ENCODE measurements around the gene PSMD8. TPM values are rescaled to one million over a fixed set of nuclear protein-coding genes. Genes with fewer than 3 reads are reported as not detected.
A peak's percentile ranks its signal among the peaks of the same experiment; 100 is the strongest.
"Not testable (repeated sequence)": the region's sequence is repeated elsewhere in the genome, so short reads cannot be mapped to it uniquely, and the experiment has no call there.

Gene PSMD8
- polyA plus RNA-seq, 4 donors, result 133 to 182 (median 148) TPM

GRCh38 chr19:38411041-38411712 lies 36.8 kb downstream of the PSMD8 start:
- Histone ChIP-seq H3K27me3 (ENCODE audit: control insufficient read depth in 3 of 3, insufficient read depth in 3 of 3, low read length in 3 of 3) (peaks cover 0 to 3% (median 0%) of the 10 kb centered on the region in 3 donors), H3K36me3 (ENCODE audit: control insufficient read depth in 3 of 3, insufficient read depth in 2 of 3, low read depth in 1 of 3, low read length in 3 of 3) (peaks cover 0 to 24% (median 3%) of the 10 kb centered on the region in 3 donors), H3K9me3 (ENCODE audit: control insufficient read depth in 2 of 2, insufficient read depth in 1 of 2, low read depth in 1 of 2, low read length in 1 of 2) (no peaks in the 10 kb centered on the region), H3K4me1 (ENCODE audit: control insufficient read depth in 3 of 3, insufficient read depth in 2 of 3, low read depth in 1 of 3, low read length in 2 of 3) (no peaks in the 10 kb centered on the region), H3K4me3 (ENCODE audit: low read depth in 1 of 3, low read length in 3 of 3) (no peak overlapping the region), H3K27ac (ENCODE audit: low read depth in 1 of 3, low read length in 2 of 3) (no peak overlapping the region)
- DNase-seq (no peak), FAIRE-seq (no peak)
- 82 to 86% (median 83%) methylated on average over 13 of the region's 13 CpGs for WGBS, 3 donors

GRCh38 chr19:38411898-38412297 lies 37.5 kb downstream of the PSMD8 start:
- H3K4me1 ChIP-seq (ENCODE audit: control insufficient read depth in 3 of 3, insufficient read depth in 2 of 3, low read depth in 1 of 3, low read length in 2 of 3); H3K9me3 ChIP-seq (ENCODE audit: control insufficient read depth in 2 of 2, insufficient read depth in 1 of 2, low read depth in 1 of 2, low read length in 1 of 2); H3K27ac ChIP-seq (ENCODE audit: low read depth in 1 of 3, low read length in 2 of 3); H3K27me3 ChIP-seq (ENCODE audit: control insufficient read depth in 3 of 3, insufficient read depth in 3 of 3, low read length in 3 of 3); DNase-seq; H3K4me3 ChIP-seq (ENCODE audit: low read depth in 1 of 3, low read length in 3 of 3); FAIRE-seq: not testable (repeated sequence)
- peaks cover 0 to 17% (median 1%) of the 10 kb centered on the region in 3 donors for H3K36me3 ChIP-seq (ENCODE audit: control insufficient read depth in 3 of 3, insufficient read depth in 2 of 3, low read depth in 1 of 3, low read length in 3 of 3)
- WGBS, 3 donors, result 77 to 85% (median 78%) methylated on average over 5 of the region's 5 CpGs

- Histone ChIP-seq H3K4me3 (ENCODE audit: low read depth in 1 of 3, low read length in 3 of 3) (no peak overlapping the region), H3K27me3 (ENCODE audit: control insufficient read depth in 3 of 3, insufficient read depth in 3 of 3, low read length in 3 of 3) (peaks cover 0 to 3% (median 0%) of the 10 kb centered on the region in 3 donors), H3K36me3 (ENCODE audit: control insufficient read depth in 3 of 3, insufficient read depth in 2 of 3, low read depth in 1 of 3, low read length in 3 of 3) (peaks cover 0 to 12% (median 0%) of the 10 kb centered on the region in 3 donors), H3K9me3 (ENCODE audit: control insufficient read depth in 2 of 2, insufficient read depth in 1 of 2, low read depth in 1 of 2, low read length in 1 of 2) (no peaks in the 10 kb centered on the region), H3K27ac (ENCODE audit: low read depth in 1 of 3, low read length in 2 of 3) (no peak overlapping the region), H3K4me1 (ENCODE audit: control insufficient read depth in 3 of 3, insufficient read depth in 2 of 3, low read depth in 1 of 3, low read length in 2 of 3) (peaks cover 0 to 1% (median 0%) of the 10 kb centered on the region in 3 donors)
- no peak for FAIRE-seq
- no peak for DNase-seq
- 88 to 98% (median 94%) methylated on average over 8 of the region's 8 CpGs for WGBS, 3 donors
Measured at GRCh38 chr19:38412491-38412890, 38.1 kb downstream of the PSMD8 start.

- 61 to 69% (median 69%) methylated on average over 8 to 11 of the region's 11 CpGs for WGBS, 3 donors
- Histone ChIP-seq H3K4me1 (ENCODE audit: control insufficient read depth in 3 of 3, insufficient read depth in 2 of 3, low read depth in 1 of 3, low read length in 2 of 3) (peaks cover 0 to 5% (median 0%) of the 10 kb centered on the region in 3 donors), H3K9me3 (ENCODE audit: control insufficient read depth in 2 of 2, insufficient read depth in 1 of 2, low read depth in 1 of 2, low read length in 1 of 2) (no peaks in the 10 kb centered on the region), H3K4me3 (ENCODE audit: low read depth in 1 of 3, low read length in 3 of 3) (no peak overlapping the region), H3K27ac (ENCODE audit: low read depth in 1 of 3, low read length in 2 of 3) (no peak overlapping the region), H3K27me3 (ENCODE audit: control insufficient read depth in 3 of 3, insufficient read depth in 3 of 3, low read length in 3 of 3) (peaks cover 0 to 3% (median 0%) of the 10 kb centered on the region in 3 donors), H3K36me3 (ENCODE audit: control insufficient read depth in 3 of 3, insufficient read depth in 2 of 3, low read depth in 1 of 3, low read length in 3 of 3) (peaks cover 0 to 10% (median 0%) of the 10 kb centered on the region in 3 donors)
- DNase-seq, result no peak
- FAIRE-seq, result no peak
Measured at GRCh38 chr19:38412961-38413360, 38.6 kb downstream of the PSMD8 start.

GRCh38 chr19:38413416-38413815 lies 39.0 kb downstream of the PSMD8 start:
- 87 to 91% (median 90%) methylated on average over 6 of the region's 6 CpGs for WGBS, 3 donors
- Histone ChIP-seq H3K27ac (ENCODE audit: low read depth in 1 of 3, low read length in 2 of 3) (no peak overlapping the region), H3K27me3 (ENCODE audit: control insufficient read depth in 3 of 3, insufficient read depth in 3 of 3, low read length in 3 of 3) (peaks cover 0 to 3% (median 0%) of the 10 kb centered on the region in 3 donors), H3K4me3 (ENCODE audit: low read depth in 1 of 3, low read length in 3 of 3) (no peak overlapping the region), H3K36me3 (ENCODE audit: control insufficient read depth in 3 of 3, insufficient read depth in 2 of 3, low read depth in 1 of 3, low read length in 3 of 3) (peaks cover 0 to 9% (median 0%) of the 10 kb centered on the region in 3 donors), H3K9me3 (ENCODE audit: control insufficient read depth in 2 of 2, insufficient read depth in 1 of 2, low read depth in 1 of 2, low read length in 1 of 2) (no peaks in the 10 kb centered on the region), H3K4me1 (ENCODE audit: control insufficient read depth in 3 of 3, insufficient read depth in 2 of 3, low read depth in 1 of 3, low read length in 2 of 3) (peaks cover 0 to 10% (median 3%) of the 10 kb centered on the region in 3 donors)
- no peak for FAIRE-seq
- no peak for DNase-seq

GRCh38 chr19:38417146-38417543 lies 42.8 kb downstream of the PSMD8 start:
- FAIRE-seq (no peak), DNase-seq (no peak)
- 66 to 75% (median 68%) methylated on average over 8 of the region's 8 CpGs for WGBS, 3 donors
- Histone ChIP-seq H3K4me3 (ENCODE audit: low read depth in 1 of 3, low read length in 3 of 3) (no peak overlapping the region), H3K27ac (ENCODE audit: low read depth in 1 of 3, low read length in 2 of 3) (no peak overlapping the region), H3K27me3 (ENCODE audit: control insufficient read depth in 3 of 3, insufficient read depth in 3 of 3, low read length in 3 of 3) (peaks cover 0 to 6% (median 0%) of the 10 kb centered on the region in 3 donors), H3K9me3 (ENCODE audit: control insufficient read depth in 2 of 2, insufficient read depth in 1 of 2, low read depth in 1 of 2, low read length in 1 of 2) (no peaks in the 10 kb centered on the region), H3K4me1 (ENCODE audit: control insufficient read depth in 3 of 3, insufficient read depth in 2 of 3, low read depth in 1 of 3, low read length in 2 of 3) (peaks cover 0 to 11% (median 3%) of the 10 kb centered on the region in 3 donors), H3K36me3 (ENCODE audit: control insufficient read depth in 3 of 3, insufficient read depth in 2 of 3, low read depth in 1 of 3, low read length in 3 of 3) (no peaks in the 10 kb centered on the region)

- H3K27me3 ChIP-seq (ENCODE audit: control insufficient read depth in 3 of 3, insufficient read depth in 3 of 3, low read length in 3 of 3), result peaks cover 0 to 11% (median 0%) of the 10 kb centered on the region in 3 donors
Measured at GRCh38 chr19:38417544-38418506, 43.5 kb downstream of the PSMD8 start.

GRCh38 chr19:38420935-38421334 lies 46.6 kb downstream of the PSMD8 start:
- no peak overlapping the region for H3K27ac ChIP-seq (ENCODE audit: low read depth in 1 of 3, low read length in 2 of 3)
- FAIRE-seq, result no peak
- H3K9me3 ChIP-seq (ENCODE audit: control insufficient read depth in 2 of 2, insufficient read depth in 1 of 2, low read depth in 1 of 2, low read length in 1 of 2), result no peaks in the 10 kb centered on the region
- H3K36me3 ChIP-seq (ENCODE audit: control insufficient read depth in 3 of 3, insufficient read depth in 2 of 3, low read depth in 1 of 3, low read length in 3 of 3), result no peaks in the 10 kb centered on the region
- no peak overlapping the region for H3K4me3 ChIP-seq (ENCODE audit: low read depth in 1 of 3, low read length in 3 of 3)
- no peak for DNase-seq
- peaks cover 0 to 11% (median 3%) of the 10 kb centered on the region in 3 donors for H3K4me1 ChIP-seq (ENCODE audit: control insufficient read depth in 3 of 3, insufficient read depth in 2 of 3, low read depth in 1 of 3, low read length in 2 of 3)
- 59 to 85% (median 73%) methylated on average over 9 of the region's 9 CpGs for WGBS, 3 donors
- peaks cover 0 to 12% (median 0%) of the 10 kb centered on the region in 3 donors for H3K27me3 ChIP-seq (ENCODE audit: control insufficient read depth in 3 of 3, insufficient read depth in 3 of 3, low read length in 3 of 3)

More at GRCh38 chr19:38417544-38418506, 43.5 kb downstream of the PSMD8 start:
- no peaks in the 10 kb centered on the region for H3K36me3 ChIP-seq (ENCODE audit: control insufficient read depth in 3 of 3, insufficient read depth in 2 of 3, low read depth in 1 of 3, low read length in 3 of 3)
- WGBS, 3 donors, result 6 to 10% (median 9%) methylated on average over 45 to 49 of the region's 49 CpGs
- peaks cover 0 to 11% (median 3%) of the 10 kb centered on the region in 3 donors for H3K4me1 ChIP-seq (ENCODE audit: control insufficient read depth in 3 of 3, insufficient read depth in 2 of 3, low read depth in 1 of 3, low read length in 2 of 3)
- no peaks in the 10 kb centered on the region for H3K9me3 ChIP-seq (ENCODE audit: control insufficient read depth in 2 of 2, insufficient read depth in 1 of 2, low read depth in 1 of 2, low read length in 1 of 2)
- peak; percentile 53 to 72 for DNase-seq
- H3K4me3 ChIP-seq (ENCODE audit: low read depth in 1 of 3, low read length in 3 of 3), result peak overlapping the region in 2 of 3 donors; percentile 26 to 27
- FAIRE-seq, result no peak
- no peak overlapping the region for H3K27ac ChIP-seq (ENCODE audit: low read depth in 1 of 3, low read length in 2 of 3)
